Astrocyte of the hippocampus (primary cell): ENCODE data around the gene TFDP1.
A peak's percentile ranks its signal among the peaks of the same experiment; 100 is the strongest.
"Not testable (repeated sequence)": the region's sequence is repeated elsewhere in the genome, so short reads cannot be mapped to it uniquely, and the experiment has no call there.

Experiments
- DNase-seq: peaks from one replicate; pipeline ENCODE4 v3.0.0; 2011; ENCODE audit warnings: low read depth, low spot score

TFDP1 gene

DNA sequence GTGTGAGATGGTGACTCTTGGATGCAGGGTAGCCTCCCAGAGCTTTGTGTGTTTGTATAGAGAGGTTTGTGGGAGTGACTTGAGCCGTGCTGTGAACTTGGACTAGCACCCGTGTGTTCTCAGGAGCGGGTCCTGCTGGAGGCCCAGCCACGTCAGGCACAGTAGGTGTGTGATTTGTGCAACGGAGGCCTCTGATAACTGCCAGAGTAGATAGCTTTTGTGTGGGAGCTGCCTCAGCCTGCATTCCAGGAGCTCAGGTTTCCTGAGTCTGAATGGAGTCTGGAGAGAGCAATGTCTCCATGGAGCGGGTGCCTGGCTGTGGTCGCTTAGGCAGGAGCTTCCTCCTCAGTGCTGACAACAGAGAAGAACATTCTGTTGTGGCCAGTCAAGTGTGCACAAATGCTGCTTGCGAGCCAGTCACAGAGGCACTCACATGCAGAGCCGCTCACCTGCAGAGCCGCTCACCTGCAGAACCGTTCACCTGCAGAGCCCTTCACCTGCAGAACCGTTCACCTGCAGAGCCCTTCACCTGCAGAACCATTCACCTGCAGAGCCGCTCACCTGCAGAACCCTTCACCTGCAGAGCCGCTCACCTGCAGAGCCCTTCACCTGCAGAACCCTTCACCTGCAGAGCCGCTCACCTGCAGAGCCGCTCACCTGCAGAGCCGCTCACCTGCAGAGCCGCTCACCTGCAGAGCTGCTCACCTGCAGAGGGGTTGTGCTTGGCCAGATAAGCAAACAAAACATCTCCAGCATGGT, 32.6 kb downstream of the TFDP1 start:
- DNase-seq, result peak; percentile 77

DNA sequence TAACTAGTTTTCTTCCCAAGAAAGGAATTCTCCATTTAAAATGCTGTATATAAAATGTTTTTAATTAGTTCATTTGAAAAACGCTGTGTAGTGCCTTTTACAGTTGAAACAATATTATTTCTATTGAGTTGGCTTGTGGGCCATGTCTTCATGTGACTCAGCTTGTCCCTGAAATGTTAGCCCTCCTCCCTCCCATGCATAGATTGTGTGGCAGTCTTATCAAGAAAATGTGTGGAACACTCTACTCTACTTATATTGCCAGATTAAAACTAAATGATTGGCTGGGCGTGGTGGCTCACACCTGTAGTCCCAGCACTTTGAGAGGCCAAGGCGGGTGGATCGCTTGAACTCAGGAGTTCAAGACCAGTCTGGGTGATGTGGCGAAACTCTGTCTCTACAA, 33.4 kb downstream of the TFDP1 start:
- no peak for DNase-seq

DNA sequence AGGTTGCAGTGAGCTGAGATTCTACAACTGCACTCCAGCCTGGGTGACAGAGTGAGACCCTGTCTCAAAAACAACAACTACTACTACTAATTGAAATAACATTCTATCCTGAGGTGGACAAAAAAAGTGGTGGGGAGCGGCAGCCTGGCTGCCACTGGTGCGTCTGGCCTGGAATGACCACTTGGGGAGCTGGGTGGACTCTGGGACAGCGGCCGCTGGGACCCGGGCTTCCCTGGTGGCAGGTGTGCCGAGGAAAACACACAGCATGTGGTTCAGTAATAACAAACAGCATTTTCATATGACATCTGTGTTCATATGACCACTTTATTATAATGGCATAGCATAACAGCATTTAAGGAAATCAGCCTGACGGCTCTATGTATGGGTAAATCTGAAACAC, 33.9 kb downstream of the TFDP1 start:
- DNase-seq, result no peak

DNA sequence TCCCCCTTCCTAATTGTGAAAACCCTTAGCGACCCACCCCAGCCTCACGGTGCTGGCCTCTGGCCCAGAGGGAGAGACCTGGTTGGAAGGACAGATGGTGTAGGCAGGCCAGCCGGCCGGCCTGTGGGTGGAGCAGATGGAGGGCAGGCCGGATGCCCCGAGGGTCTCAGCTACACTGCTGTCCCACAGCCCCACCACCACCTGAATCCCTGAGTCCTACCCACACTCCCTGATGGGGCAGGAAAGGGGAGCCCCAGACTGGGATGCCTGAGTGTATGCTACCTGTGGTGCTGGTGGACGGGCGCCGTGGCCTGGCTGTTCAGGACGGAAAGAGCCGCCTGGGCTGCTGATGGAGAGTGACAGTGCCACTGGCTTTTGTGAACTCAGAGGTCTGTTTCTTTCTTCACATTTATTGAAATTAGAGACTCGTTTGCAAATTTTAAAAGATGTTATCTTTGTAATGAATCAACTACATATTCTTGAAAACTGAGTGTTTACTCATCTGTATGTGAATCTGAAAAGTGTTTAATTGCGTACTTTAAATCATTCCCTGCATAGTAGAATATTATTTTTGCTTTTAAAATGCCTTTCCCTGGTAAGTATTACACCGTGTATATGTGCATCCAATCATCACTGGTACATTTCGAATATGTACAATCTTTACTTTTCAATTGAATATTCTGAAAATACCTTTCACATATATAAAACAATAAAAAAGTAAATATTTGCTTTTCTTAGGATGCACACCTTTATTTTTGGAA, 35.7 kb downstream of the TFDP1 start:
- DNase-seq, result no peak

DNA sequence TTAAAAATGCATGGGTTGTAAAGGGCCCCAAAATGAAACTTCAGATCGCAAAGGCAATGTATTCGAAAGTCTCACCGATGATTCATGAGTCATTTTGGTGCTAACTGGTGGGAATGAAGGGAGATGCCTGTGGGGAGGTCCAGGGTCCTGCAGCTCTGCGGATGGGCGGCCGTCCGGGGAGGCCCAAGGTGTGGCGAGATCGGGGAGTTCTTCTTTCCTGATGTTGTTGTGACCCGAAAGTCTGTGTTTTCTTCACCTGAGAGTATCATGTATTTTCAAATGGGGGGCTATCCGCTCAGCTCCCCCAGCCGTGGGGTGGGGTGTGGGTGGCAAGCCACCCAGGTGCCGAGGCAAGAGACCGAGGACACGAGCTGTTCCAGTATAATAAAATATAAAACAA, 36.5 kb downstream of the TFDP1 start:
- DNase-seq, result no peak

DNA sequence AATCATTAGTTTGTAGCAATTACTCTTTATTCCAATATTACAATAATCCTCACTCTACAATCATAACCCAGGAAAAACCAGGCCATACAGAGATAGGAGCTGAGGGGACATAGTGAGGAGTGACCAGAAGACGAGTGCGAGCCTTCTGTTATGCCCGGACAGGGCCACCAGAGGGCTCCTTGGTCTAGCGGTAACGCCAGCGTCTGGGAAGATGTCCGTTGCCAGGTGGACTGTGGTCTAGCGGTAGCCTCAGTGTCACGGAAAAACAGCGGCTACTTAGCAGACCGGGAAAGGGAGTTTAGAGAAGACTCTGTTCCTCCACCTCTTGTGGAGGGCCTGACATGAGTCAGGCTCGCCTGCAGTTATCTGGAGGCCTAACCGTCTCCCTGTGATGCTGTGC, 36.9 kb downstream of the TFDP1 start:
- peak; percentile 17 for DNase-seq

DNA sequence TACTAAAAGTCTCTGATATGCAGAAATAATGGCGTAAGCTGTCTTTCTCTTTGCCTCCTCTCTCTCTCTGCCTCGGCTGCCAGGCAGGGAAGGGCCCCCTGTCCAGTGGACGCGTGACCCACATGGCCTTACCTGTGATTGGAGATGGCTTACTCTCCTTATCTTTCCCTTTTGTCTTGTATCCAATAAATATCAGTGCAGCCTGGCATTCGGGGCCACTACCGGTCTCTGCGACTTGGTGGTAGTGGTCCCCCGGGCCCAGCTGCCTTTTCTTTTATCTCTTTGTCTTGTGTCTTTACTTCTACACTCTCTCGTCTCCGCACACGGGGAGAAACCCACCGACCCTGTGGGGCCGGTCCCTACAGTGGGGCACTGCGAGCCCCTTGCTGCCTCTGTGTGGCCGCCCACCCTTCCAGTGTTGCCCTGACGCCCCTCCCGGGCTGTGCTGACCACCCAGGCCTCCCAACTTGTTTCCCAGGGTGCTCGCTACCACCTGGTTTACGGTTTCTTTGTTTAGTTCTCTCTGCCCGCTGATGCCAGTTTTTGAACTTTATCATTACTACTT, 37.5 kb downstream of the TFDP1 start:
- DNase-seq, result not testable (repeated sequence)

DNA sequence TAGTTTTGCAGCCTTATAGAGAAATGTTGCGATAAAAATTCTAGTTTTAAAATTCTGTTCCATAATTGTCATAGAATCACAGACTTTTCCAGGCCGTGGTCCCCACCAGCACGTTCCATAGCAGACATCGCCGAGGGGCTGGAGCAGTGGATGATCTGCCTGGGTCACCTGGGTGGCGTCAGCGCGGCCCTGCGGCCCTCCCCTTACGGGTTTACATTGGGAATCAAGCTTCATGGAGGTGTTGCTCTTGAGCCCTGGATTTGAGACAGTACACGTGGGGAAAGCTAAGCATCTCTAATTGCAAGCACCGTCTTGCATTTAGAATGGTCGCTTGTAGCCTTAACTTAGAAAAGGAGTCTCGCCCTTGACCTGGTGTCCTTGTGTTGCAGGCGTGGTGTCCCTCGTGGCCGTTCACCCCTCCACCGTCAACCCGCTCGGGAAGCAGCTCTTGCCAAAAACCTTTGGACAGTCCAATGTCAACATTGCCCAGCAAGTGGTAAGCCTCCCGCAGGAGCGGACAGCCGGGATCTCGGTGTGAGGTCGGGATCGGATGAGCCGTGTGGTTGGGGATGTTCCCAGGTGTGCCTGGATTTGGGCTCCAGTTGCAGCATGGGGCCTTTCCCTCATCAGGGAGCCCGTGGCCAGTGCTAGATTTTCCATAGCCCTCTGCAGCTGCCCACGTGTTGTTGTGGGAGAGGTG, 38.4 kb downstream of the TFDP1 start:
- no peak for DNase-seq

DNA sequence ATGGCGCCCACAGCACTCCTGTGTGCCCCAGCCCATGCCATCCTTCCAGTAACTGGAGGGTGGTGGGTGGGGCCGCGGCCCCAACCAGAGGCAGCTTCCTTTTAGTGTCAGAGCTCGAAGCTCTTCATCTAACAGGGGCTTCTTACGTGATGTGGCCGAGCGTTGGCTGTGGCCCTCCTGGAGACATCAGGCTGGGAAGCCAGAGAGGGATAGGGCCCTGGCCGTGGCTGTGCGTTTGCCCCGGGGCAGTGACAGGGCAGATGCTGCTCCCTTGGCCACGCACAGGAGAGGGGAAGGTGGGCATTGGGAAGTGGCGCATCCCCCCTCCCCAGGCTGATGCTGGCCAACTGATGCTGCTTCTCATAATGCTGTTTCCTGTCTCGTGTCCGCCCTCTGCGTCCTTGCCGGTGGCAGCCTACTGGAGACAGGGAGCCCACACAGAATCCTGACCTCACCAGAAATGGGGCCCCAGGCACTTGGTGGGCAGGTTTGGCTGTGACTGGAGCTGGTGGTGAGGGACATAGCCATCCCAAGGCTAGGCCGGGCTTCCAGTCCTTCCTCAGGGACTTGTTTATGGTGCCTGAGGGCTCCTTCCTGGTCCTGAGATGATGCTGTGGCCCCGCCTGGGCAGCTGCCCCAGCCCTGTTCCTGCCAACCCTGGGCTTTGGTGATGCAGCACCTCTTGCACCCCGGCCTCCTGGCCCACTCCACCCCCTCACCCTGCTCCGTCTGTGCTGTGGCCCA, 39.1 kb downstream of the TFDP1 start:
- DNase-seq, result no peak

DNA sequence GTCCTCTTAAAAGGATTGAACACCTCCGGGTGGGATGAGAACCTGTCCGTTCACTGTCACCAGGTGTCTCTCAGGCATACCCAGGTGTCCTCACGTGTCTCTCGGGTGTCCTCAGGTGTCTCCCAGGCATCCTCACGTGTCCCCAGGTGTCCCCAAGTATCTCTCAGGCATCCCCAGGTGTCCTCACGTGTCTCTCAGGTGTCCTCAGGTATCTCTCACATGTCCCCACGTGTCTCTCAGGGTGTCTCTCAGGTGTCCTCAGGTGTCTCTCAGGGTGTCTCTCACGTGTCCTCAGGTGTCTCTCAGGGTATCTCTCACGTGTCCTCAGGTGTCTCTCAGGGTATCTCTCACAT, 39.7 kb downstream of the TFDP1 start:
- no peak for DNase-seq

DNA sequence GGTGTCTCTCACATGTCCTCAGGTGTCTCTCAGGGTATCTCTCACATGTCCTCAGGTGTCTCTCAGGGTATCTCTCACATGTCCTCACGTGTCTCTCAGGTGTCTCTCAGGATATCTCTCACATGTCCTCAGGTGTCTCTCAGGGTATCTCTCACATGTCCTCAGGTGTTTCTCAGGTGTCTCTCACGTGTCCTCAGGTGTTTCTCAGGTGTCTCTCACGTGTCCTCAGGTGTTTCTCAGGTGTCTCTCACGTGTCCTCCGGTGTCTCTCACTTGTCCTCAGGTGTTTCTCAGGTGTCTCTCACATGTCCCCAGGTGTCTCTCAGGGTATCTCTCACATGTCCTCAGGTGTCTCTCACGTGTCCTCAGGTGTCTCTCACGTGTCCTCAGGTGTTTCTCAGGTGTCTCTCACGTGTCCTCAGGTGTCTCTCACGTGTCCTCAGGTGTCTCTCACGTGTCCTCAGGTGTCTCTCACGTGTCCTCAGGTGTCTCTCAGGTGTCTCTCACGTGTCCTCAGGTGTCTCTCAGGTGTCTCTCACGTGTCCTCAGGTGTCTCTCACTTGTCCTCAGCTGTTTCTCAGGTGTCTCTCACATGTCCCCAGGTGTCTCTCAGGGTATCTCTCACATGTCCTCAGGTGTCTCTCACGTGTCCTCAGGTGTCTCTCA, 40.2 kb downstream of the TFDP1 start:
- DNase-seq, result not testable (repeated sequence)

DNA sequence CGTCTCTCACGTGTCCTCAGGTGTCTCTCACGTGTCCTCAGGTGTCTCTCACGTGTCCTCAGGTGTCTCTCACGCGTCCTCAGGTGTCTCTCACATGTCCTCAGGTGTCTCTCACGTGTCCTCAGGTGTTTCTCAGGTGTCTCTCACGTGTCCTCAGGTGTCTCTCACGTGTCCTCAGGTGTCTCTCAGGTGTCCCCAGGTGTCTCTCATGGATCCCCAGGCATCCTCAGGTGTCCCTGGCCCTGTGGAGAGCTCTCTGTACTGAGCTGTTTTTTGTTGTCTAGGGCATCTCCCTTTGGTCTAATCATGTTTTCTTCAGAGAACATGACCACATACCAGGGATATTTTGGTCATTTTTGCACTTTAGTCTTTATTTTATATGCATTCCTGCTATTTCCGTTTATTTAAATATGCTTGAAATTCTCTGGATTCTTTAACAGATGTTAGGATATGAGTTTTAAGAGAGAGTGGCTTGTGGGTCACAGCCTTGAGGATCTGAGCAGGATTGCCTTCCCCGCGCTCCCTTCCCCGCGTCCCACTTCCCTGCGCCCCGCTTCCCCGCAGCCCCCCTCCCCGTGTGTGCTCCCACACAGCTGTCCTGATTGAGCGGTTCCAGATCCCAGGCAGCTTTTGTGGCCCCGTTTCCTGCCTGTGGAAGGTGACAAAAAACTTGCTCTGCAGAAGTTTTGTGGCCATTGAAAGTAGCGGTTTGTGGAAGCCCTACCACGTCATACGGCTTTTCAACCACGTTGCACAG, 41.6 kb downstream of the TFDP1 start:
- peak; percentile 57 for DNase-seq

DNA sequence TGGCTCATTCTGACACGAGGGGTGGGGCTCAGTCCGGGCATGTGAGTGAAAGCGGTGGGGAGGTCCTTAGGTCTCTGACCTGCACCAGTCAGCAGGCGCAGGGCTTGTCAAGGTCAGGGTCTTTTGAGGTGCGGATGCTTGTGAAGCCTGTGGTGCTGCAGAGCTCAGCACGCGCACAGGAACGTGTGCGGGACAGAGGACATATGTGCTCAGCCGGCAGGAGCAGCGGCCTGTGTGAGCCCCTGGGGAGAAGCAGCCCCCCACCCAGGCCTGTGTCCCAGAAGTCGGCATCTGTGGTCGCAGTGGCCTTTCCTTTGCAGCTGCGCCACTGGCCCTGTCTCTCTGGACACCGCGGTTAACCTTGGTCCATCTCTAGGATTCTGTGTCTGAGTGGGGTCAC, 42.6 kb downstream of the TFDP1 start:
- DNase-seq, result no peak

DNA sequence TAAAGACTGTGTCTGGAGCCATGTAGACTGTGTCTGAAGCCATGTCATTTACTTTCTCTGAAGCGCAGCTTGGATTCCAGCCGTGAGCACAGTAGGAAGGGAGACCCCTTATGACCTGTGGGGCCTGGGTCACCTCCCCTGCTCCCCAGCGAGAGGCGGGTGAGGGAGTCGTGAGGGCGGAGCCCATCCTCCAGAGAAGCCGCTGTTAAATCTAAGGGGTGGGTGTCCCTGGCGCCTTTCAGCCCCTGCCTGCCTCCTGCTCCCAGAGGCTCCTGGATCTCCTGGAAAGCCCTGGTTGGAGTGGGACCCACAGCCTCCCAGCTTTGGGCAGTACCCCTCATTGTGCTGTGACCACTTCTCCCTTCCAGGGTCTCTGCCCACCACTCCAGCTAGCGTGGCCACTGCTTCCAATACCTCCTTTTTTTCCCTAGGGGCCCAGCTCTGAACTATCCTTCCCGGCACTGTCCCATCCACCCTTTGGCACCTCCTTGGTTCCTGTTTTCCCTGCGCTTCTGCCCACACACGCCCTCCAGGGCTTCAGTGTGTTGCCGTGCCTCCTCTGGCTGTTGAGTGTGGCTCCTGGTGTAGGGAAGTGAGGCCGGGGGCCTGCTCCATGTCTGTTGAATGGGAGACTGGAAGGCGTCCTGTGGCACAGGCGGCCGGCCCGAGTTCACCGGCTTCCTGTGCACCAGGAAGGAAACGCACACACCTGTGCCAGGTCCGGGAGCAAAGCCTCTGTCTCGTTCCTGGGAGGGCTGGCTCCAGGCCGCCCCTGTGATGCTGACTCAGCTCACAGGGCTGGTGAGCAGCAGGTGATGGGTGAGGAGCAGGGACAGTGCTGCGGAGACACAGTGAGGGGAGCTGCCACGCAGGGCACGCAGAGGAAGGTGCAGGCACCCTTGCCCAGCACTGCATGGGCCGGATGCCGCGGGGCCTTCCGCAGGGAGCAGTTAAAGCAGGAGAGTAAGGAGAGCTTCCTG, 44.0 kb downstream of the TFDP1 start:
- DNase-seq, result no peak

DNA sequence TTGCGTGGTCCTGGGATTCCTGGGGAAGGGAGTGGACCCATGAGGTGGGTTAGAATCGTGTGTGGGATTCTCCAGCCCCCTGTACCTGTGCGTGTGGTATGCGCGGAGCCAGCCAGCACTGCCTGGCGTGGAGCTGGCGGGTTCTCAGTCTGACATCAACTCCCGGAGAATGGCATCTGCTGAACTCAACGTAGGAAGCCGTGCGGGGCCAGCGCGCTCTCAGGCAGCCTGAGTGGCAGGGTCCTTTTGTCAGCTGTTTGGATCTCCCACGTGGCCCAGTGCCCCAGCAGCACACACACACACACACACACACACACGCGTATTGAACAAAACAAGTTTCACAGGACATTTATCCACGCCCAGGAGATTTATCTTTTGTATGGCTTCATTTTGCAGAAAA, 45.3 kb downstream of the TFDP1 start:
- peak; percentile 27 for DNase-seq

DNA sequence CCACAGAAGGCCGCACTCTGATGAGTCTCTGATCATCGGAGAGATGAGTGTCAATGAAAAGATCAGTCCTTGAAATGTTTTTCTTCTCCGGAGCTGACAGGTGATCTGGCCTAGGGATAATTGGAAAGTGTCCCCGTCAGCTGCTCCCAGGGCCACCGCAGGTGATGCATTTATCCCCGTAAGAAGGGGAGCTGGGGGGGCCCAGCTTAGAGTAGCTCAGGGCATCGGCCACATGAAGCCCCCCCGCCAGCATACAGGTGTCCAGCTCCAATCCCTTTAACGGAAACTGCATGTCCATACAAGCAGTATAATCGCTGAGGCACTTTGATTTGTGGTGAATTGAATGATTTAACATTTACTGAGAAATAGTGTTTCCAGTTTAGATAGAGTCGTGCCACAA, 45.7 kb downstream of the TFDP1 start:
- DNase-seq, result no peak

DNA sequence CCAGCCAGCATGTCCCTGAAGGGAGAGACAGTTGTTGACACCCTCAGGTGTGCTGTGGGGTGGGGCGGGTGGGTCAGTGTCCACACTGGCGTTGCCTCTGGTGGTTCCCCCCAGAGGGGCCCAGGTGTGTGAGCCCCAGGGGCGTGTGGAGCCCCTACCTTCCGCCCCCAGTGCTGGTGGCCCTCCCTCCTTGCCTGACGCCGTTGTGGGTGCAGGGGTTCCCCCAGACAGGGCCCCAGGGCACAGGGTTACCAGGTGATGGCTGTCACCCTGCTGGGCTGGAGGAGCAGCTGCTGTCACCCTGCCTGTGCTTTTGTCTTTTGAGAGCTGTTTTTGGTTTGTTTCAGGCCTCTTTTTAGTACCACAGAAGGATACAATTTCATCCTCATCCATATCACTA, 46.3 kb downstream of the TFDP1 start:
- no peak for DNase-seq

DNA sequence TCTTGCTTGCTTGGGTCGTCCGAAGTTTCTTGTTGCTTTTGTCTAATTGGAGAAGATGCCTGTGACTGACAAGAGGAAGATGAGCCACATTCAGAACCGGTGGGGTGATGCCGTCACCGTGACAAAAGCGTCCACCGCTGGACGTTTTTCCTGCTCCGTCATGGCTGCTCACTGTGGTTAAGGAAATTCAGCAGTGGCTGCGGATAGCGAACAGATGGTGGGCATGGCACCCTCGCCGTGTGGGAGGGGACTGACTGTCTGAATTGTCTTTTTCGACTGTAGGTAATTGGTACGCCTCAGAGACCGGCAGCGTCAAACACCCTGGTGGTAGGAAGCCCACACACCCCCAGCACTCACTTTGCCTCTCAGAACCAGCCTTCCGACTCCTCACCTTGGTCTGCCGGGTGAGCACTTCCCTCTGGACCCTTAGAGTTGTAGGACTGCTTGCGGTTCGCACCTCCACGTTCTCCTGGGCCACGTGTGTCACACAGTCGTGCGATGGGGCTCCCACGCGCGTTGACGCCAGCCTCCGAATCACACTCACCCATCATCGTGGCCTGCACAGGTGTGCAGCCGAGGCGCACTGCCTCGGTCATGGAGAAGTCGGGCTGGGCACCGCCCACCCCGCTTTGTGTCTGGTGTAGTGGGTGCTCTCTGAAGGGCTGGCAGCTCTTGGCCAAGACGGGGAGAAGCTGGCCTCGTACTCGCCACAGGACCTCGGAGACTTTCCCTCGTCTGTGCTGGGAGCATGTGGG, 47.0 kb downstream of the TFDP1 start:
- DNase-seq, result no peak
